Psoas muscle (tissue), 8 donors: ENCODE data around the gene CEP250. TPM values are rescaled to one million over a fixed set of nuclear protein-coding genes. Genes with fewer than 3 reads are reported as not detected.

Experiments used
- ATAC-seq, 4 donors: fragments of 200-7000 bp; cut with Tn5 transposase; one replicate each; pipeline ENCODE4 v1.9.1; 2020; ENCODE audit warnings: moderate library complexity in 3 of 4, mild to moderate bottlenecking in 2 of 4
- DNase-seq, 2 donors: peaks; one replicate each; pipeline ENCODE4 v3.0.0-alpha.2; 2020
- H3K27ac ChIP-seq: fragments of 200-600 bp; one replicate; pipeline ENCODE4 v1.8.0; 2022
- H3K27me3 ChIP-seq, 3 donors: fragments of 200-600 bp in 1 of 3; one replicate each; pipeline versions ENCODE4 v1.6.1 to v1.8.0; 2013 to 2022; ENCODE audit warnings: low read length in 2 of 3, mild to moderate bottlenecking in 2 of 3, moderate library complexity in 1 of 3; ENCODE audit not compliant: insufficient read depth in 3 of 3
- H3K36me3 ChIP-seq, 2 donors: fragments of 200-600 bp in 1 of 2; one replicate each; pipeline versions ENCODE4 v1.6.1 to v1.8.0; 2013 to 2022; ENCODE audit warnings: low read depth in 1 of 2, mild to moderate bottlenecking in 1 of 2, moderate library complexity in 1 of 2; ENCODE audit not compliant: insufficient read depth in 1 of 2
- H3K4me1 ChIP-seq: fragments of 200-600 bp; one replicate; pipeline ENCODE4 v1.8.0; 2022
- H3K4me3 ChIP-seq: fragments of 200-600 bp; one replicate; pipeline ENCODE4 v1.8.0; 2022; ENCODE audit warnings: mild to moderate bottlenecking
- H3K9me3 ChIP-seq: fragments of 200-600 bp; one replicate; pipeline ENCODE4 v1.8.0; 2022
- WGBS, 3 donors: extraction: QIAGEN DNeasy Blood & Tissue Kit; methylation state at CpG; one replicate each; pipeline versions ENCODE4 v1.1.6 to v1.1.7; 2013; 5-methylcytosine and 5-hydroxymethylcytosine counted together
- intact Hi-C, 2 donors: fragments of 100-400 bp; cut with DNase I; formaldehyde crosslinking; loops; one replicate each; pipeline versions ENCODE4 v1.11.0 to v1.14.2; 2022
- polyA plus RNA-seq, 3 donors: library from polyadenylated mRNA; stranded (reverse); fragments of 200-250 nt; gene quantifications; one replicate each; pipeline ENCODE4 v1.2.3, GENCODE V29; 2013
- total RNA-seq, 4 donors: library from RNA; stranded (reverse); fragmentation: NEBNext Ultra II Directional in 2 of 4; extraction: Animal tissue kit (Norgen Biotek cat#: 25700) in 2 of 4; gene quantifications; one replicate each; pipeline versions ENCODE4 v1.2.1 to v1.2.4, GENCODE V29; 2021 to 2023
- TF ChIP-seq, protein P1 (sequence below): fragments of 200-600 bp; IDR thresholded peaks from one replicate; pipeline ENCODE4 v1.8.0; 2022; ENCODE audit warnings: antibody characterized with exemption
- donor health status: healthy with polysubstance abuse.
- donor health status: DM: no; HTN: no; CAD: no; lungs with moderate emphysema.
- donor health status: Bipolar disorder and iron deficiency.
- donor health status: healthy.
- donor health status: DM: yes; HTN: yes; CAD: no.
- donor health status: DM: no; HTN: no; CAD: no.
- donor health status: DM: no; HTN: no; CAD: no.
- donor health status: DM: yes; HTN: yes; CAD: no.

The CEP250 gene
- total and polyA plus RNA-seq, 7 donors = 4.2 to 19.3 (median 17.0) TPM

DNA sequence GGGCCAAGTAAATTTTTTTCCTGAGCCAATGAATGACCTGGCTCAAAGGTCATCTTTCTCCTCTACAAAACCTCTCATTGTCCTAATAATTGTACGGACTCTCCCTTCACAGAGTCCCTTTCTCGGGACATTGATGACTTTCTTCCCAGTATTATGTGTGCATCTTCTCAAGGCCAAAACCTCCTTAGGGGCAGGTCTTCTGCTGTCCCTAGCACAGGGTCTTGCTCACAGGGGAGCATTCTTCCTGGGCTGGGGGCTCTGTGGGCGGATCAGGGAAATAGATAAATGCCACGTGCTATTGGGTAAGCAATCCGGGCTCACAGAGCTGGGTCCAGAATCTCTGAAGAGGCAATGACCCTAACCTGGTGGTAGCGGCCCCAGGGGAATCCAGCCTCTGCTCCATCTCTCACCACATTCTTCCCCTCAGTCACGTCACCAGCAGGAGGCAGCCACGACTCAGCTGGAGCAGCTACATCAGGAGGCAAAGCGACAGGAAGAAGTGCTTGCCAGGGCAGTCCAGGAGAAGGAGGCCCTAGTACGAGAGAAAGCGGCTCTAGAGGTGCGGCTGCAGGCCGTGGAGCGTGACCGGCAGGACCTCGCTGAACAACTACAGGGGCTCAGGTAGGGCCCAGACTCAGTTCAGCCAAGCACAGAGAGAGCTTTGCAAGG, 23.5 kb downstream of the CEP250 start:
- intact Hi-C loops = no loop called here
- Histone ChIP-seq H3K4me3 (no peak overlapping the region), H3K27ac (no peak overlapping the region), H3K9me3 (no peaks in the 10 kb centered on the region), H3K4me1 (no peaks in the 10 kb centered on the region), H3K27me3 (no peaks in the 10 kb centered on the region), H3K36me3 (peaks cover 12 to 97% of the 10 kb centered on the region in 2 donors)
- ATAC-seq (no peak), DNase-seq (no peak)
- TF ChIP-seq, protein P1, sequence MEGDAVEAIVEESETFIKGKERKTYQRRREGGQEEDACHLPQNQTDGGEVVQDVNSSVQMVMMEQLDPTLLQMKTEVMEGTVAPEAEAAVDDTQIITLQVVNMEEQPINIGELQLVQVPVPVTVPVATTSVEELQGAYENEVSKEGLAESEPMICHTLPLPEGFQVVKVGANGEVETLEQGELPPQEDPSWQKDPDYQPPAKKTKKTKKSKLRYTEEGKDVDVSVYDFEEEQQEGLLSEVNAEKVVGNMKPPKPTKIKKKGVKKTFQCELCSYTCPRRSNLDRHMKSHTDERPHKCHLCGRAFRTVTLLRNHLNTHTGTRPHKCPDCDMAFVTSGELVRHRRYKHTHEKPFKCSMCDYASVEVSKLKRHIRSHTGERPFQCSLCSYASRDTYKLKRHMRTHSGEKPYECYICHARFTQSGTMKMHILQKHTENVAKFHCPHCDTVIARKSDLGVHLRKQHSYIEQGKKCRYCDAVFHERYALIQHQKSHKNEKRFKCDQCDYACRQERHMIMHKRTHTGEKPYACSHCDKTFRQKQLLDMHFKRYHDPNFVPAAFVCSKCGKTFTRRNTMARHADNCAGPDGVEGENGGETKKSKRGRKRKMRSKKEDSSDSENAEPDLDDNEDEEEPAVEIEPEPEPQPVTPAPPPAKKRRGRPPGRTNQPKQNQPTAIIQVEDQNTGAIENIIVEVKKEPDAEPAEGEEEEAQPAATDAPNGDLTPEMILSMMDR = no peak
- WGBS, 3 donors = 84 to 87% (median 85%) methylated on average over 16 of the region's 16 CpGs

GRCh38 chr20:35479798-35480197, 24.4 kb downstream of the CEP250 start:
- TF ChIP-seq, protein P1 = no peak
- Histone ChIP-seq H3K36me3 (peaks cover 15 to 97% of the 10 kb centered on the region in 2 donors), H3K27ac (no peak overlapping the region), H3K4me1 (no peaks in the 10 kb centered on the region), H3K27me3 (no peaks in the 10 kb centered on the region), H3K4me3 (no peak overlapping the region), H3K9me3 (no peaks in the 10 kb centered on the region)
- no peak for ATAC-seq
- WGBS, 3 donors = 92 to 97% (median 96%) methylated on average over 4 to 5 of the region's 5 CpGs
- intact Hi-C loops = no loop called here
- no peak for DNase-seq

- ATAC-seq (no peak), DNase-seq (no peak)
- TF ChIP-seq, protein P1 = no peak
- Histone ChIP-seq H3K36me3 (peaks cover 7 to 81% of the 10 kb centered on the region in 2 donors), H3K4me3 (no peak overlapping the region), H3K9me3 (no peaks in the 10 kb centered on the region), H3K4me1 (no peaks in the 10 kb centered on the region), H3K27ac (no peak overlapping the region), H3K27me3 (no peaks in the 10 kb centered on the region)
- intact Hi-C loops = no loop called here
- WGBS, 3 donors = 97 to 100% (median 100%) methylated on average over 4 of the region's 4 CpGs
Measured at GRCh38 chr20:35487479-35487878, 32.1 kb downstream of the CEP250 start.

GRCh38 chr20:35489717-35490116, 34.3 kb downstream of the CEP250 start:
- DNase-seq = no peak
- Histone ChIP-seq H3K9me3 (no peaks in the 10 kb centered on the region), H3K4me1 (peaks cover 2% of the 10 kb centered on the region), H3K27ac (no peak overlapping the region), H3K4me3 (no peak overlapping the region), H3K27me3 (no peaks in the 10 kb centered on the region), H3K36me3 (peaks cover 4 to 82% of the 10 kb centered on the region in 2 donors)
- 96 to 97% (median 96%) methylated on average over 5 of the region's 5 CpGs for WGBS, 3 donors
- ATAC-seq = no peak
- intact Hi-C loops = no loop called here
- TF ChIP-seq, protein P1 = no peak

GRCh38 chr20:35490736-35491181, 35.4 kb downstream of the CEP250 start:
- H3K4me3 ChIP-seq = peak overlapping the region; percentile 40
- DNase-seq = no peak

More at GRCh38 chr20:35490736-35491181, 35.4 kb downstream of the CEP250 start:
- intact Hi-C loops = no loop called here
- WGBS, 3 donors = 78 to 89% (median 86%) methylated on average over 6 of the region's 6 CpGs
- Histone ChIP-seq H3K4me1 (peaks cover 12% of the 10 kb centered on the region), H3K36me3 (peaks cover 4 to 87% of the 10 kb centered on the region in 2 donors), H3K27me3 (no peaks in the 10 kb centered on the region), H3K27ac (no peak overlapping the region), H3K9me3 (no peaks in the 10 kb centered on the region)
- peak in 1 of 4 donors; percentile 43 for ATAC-seq
- TF ChIP-seq, protein P1 = no peak
